HG03103 (cell line): Measurements from ENCODE around the gene ELMO1.

ENCODE experiments used
- ATAC-seq: cut with Tn5 transposase; IDR thresholded peaks from one replicate; pipeline ENCODE4 v1.9.1; 2021; ENCODE audit warnings: low read depth; ENCODE audit not compliant: unreplicated experiment

The ELMO1 gene

GRCh38 chr7:37079420-37079819, 369.2 kb downstream of the ELMO1 start:
- no peak for ATAC-seq

- no peak for ATAC-seq
Observed at GRCh38 chr7:37076668-37077067, 372.0 kb downstream of the ELMO1 start.

- no peak for ATAC-seq
Observed at GRCh38 chr7:37074370-37074769, 374.3 kb downstream of the ELMO1 start.

- ATAC-seq: no peak
Observed at GRCh38 chr7:37071124-37071523, 377.5 kb downstream of the ELMO1 start.

- ATAC-seq: no peak
Observed at GRCh38 chr7:37070471-37070870, 378.2 kb downstream of the ELMO1 start.

- ATAC-seq: no peak
Observed at GRCh38 chr7:37070031-37070430, 378.6 kb downstream of the ELMO1 start.

GRCh38 chr7:37069336-37069735, 379.3 kb downstream of the ELMO1 start:
- ATAC-seq: no peak

- no peak for ATAC-seq
Observed at GRCh38 chr7:37068902-37069301, 379.8 kb downstream of the ELMO1 start.

GRCh38 chr7:37068038-37068437, 380.6 kb downstream of the ELMO1 start:
- no peak for ATAC-seq

- no peak for ATAC-seq
Observed at GRCh38 chr7:37065779-37066271, 382.8 kb downstream of the ELMO1 start.

- ATAC-seq: no peak
Observed at GRCh38 chr7:37062560-37062859, 386.2 kb downstream of the ELMO1 start.

GRCh38 chr7:37061849-37062559, 386.7 kb downstream of the ELMO1 start:
- no peak for ATAC-seq

GRCh38 chr7:37056234-37056912, 392.3 kb downstream of the ELMO1 start:
- ATAC-seq: no peak

GRCh38 chr7:37054624-37055241, 393.9 kb downstream of the ELMO1 start:
- no peak for ATAC-seq

- ATAC-seq: no peak
Observed at GRCh38 chr7:37052705-37053104, 396.0 kb downstream of the ELMO1 start.

GRCh38 chr7:37050801-37051200, 397.9 kb downstream of the ELMO1 start:
- no peak for ATAC-seq

GRCh38 chr7:37048674-37049073, 400.0 kb downstream of the ELMO1 start:
- ATAC-seq: no peak

- ATAC-seq: no peak
Observed at GRCh38 chr7:37047260-37047659, 401.4 kb downstream of the ELMO1 start.

- ATAC-seq: no peak
Observed at GRCh38 chr7:37046531-37047079, 402.1 kb downstream of the ELMO1 start.

GRCh38 chr7:37045681-37046179, 402.9 kb downstream of the ELMO1 start:
- no peak for ATAC-seq

GRCh38 chr7:37041461-37041860, 407.2 kb downstream of the ELMO1 start:
- no peak for ATAC-seq
